Activated CD8-positive, alpha-beta memory T cell treated with anti-CD3 and anti-CD28 coated beads, Interleukin-2, amount 50 U/mL, for 24 hours (primary cell): ENCODE data around the gene ZNF664.

Experiments
- DNase-seq: peaks from one replicate; pipeline ENCODE4 v3.0.0-alpha.2; 2020; ENCODE audit errors: extremely low read depth

ZNF664 gene

GRCh38 chr12:124034297-124034696 is 61.3 kb downstream of the ZNF664 start:
- no peak for DNase-seq

GRCh38 chr12:124035163-124035562 is 62.1 kb downstream of the ZNF664 start:
- no peak for DNase-seq

- no peak for DNase-seq
Measured at GRCh38 chr12:124036171-124036598, 63.2 kb downstream of the ZNF664 start.

GRCh38 chr12:124036657-124037109 is 63.7 kb downstream of the ZNF664 start:
- no peak for DNase-seq

GRCh38 chr12:124037331-124037730 is 64.3 kb downstream of the ZNF664 start:
- no peak for DNase-seq

- DNase-seq: no peak
Measured at GRCh38 chr12:124039276-124039675, 66.3 kb downstream of the ZNF664 start.

- DNase-seq: no peak
Measured at GRCh38 chr12:124040291-124040690, 67.3 kb downstream of the ZNF664 start.

GRCh38 chr12:124040737-124041136 is 67.7 kb downstream of the ZNF664 start:
- DNase-seq: no peak

- DNase-seq: no peak
Measured at GRCh38 chr12:124041907-124042306, 68.9 kb downstream of the ZNF664 start.

- DNase-seq: no peak
Measured at GRCh38 chr12:124044021-124044420, 71.0 kb downstream of the ZNF664 start.

- no peak for DNase-seq
Measured at GRCh38 chr12:124044809-124045321, 71.8 kb downstream of the ZNF664 start.

GRCh38 chr12:124045671-124046455 is 72.8 kb downstream of the ZNF664 start:
- no peak for DNase-seq

- no peak for DNase-seq
Measured at GRCh38 chr12:124046456-124046740, 73.4 kb downstream of the ZNF664 start.

- DNase-seq: no peak
Measured at GRCh38 chr12:124047045-124047566, 74.1 kb downstream of the ZNF664 start.

GRCh38 chr12:124049451-124050094 is 76.6 kb downstream of the ZNF664 start:
- DNase-seq: no peak

GRCh38 chr12:124053851-124054250 is 80.8 kb downstream of the ZNF664 start:
- DNase-seq: no peak

GRCh38 chr12:124055066-124055465 is 82.1 kb downstream of the ZNF664 start:
- DNase-seq: no peak

GRCh38 chr12:124057691-124058090 is 84.7 kb downstream of the ZNF664 start:
- DNase-seq: no peak

- DNase-seq: no peak
Measured at GRCh38 chr12:124059752-124060151, 86.7 kb downstream of the ZNF664 start.
